Vagina (tissue), 2 donors: Measurements from ENCODE around the gene HOXD13. TPM values are rescaled to one million over a fixed set of nuclear protein-coding genes. Genes with fewer than 3 reads are reported as not detected.

Experiments used
- DNase-seq, 2 donors: peaks; one replicate each; pipeline ENCODE4 v3.0.0-alpha.2; 2017; ENCODE audit errors: extremely low spot score in 2 of 2
- H3K27ac ChIP-seq: fragments of 200-600 bp; sonication (generic); one replicate; pipeline ENCODE4 v1.5.1; 2019
- H3K27me3 ChIP-seq: fragments of 200-600 bp; sonication (generic); one replicate; pipeline ENCODE4 v1.5.1; 2019
- H3K36me3 ChIP-seq, 2 donors: fragments of 200-600 bp; sonication (generic); one replicate each; pipeline ENCODE4 v1.5.1; 2017 to 2019
- H3K4me1 ChIP-seq: fragments of 200-600 bp; sonication (generic); one replicate; pipeline ENCODE4 v1.5.1; 2019
- H3K4me3 ChIP-seq, 2 donors: fragments of 200-600 bp; sonication (generic); 1 replicate in 1 of 2; 2 replicates in 1 of 2; pipeline ENCODE4 v1.5.1; 2016 to 2019
- H3K9me3 ChIP-seq: fragments of 200-600 bp; sonication (generic); one replicate; pipeline ENCODE4 v1.5.1; 2019
- CTCF ChIP-seq, 3 experiments: fragments of 450-650 bp in 2 of 3; fragments of 200-600 bp in 1 of 3; sonication (generic) in 1 of 3; IDR thresholded peaks; one replicate each; pipeline ENCODE4 v1.5.1; 2017 to 2019; ENCODE audit warnings: antibody characterized with exemption in 3 of 3, mild to moderate bottlenecking in 2 of 3, moderate library complexity in 2 of 3
- POLR2A ChIP-seq, 2 donors: fragments of 450-650 bp; IDR thresholded peaks; one replicate each; pipeline ENCODE4 v1.6.1; 2017; ENCODE audit warnings: antibody characterized with exemption in 2 of 2, mild to moderate bottlenecking in 2 of 2, moderate library complexity in 2 of 2
- POLR2AphosphoS5 ChIP-seq, 2 donors: sonication (generic); formaldehyde crosslinking; IDR thresholded peaks; one replicate each; pipeline ENCODE4 v1.9.0; 2017; ENCODE audit warnings: antibody characterized with exemption in 2 of 2, mild to moderate bottlenecking in 2 of 2, low read depth in 1 of 2; ENCODE audit not compliant: insufficient read depth in 1 of 2
- intact Hi-C: fragments of 100-400 bp; cut with DNase I; formaldehyde crosslinking; loops from one replicate; pipeline ENCODE4 v1.15.1; 2023
- total RNA-seq: library from RNA; depleted of rRNA; stranded (reverse); fragments of >200 nt; gene quantifications from one replicate; pipeline ENCODE4 v1.2.3, GENCODE V29; 2016

HOXD13 gene
- total RNA-seq, 1 donor from 2014 or later: 15.7 TPM

DNA sequence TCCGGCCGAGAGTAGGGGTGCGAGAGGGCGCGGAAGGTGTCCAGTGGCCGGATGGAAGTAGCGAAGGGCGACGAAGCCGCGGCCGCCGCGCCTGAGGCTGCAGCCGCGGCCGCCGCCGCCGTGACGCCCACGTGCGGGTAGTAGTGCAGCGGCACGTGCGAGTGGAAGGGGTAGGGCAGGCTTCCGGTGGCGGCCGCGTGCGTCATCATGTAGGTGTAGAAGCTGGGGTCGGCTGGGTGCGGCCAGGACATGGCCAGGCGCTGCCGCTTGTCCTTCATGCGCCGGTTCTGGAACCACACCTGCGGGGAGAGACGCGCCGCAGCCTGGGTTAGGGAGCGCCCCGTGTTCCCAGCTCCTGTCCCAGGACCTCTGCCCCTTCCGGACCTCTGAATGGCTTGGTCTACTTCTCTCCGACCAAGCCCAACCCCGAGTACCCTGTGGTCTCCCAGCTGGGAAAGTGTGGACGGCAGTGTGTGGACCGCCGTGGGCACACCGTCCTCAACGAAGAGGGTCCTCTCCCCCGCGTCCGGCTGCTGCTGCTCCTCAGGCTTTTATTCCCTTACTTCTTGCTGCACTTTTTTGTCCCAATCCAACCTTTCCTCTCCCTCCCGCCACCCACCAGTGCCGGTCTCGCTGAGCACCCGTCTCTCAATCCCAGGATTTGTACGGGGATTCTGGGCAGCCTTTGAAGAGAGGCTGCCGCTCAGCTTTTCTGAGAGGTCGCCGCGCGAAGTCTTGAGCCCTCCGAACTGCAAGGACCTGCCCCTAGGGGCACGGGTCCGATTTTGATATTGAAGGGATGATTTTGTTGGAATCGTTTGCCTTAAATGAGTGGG lies 11.8 kb upstream of the HOXD13 start:
- intact Hi-C loops: loop anchor here (10.0 kb wide), 1 partner anchor 1746 kb away; the partner anchor contains the start of gene SP9
- peak overlapping the region; percentile 93 for H3K27ac ChIP-seq
- peak; percentile 72 to 87 for DNase-seq
- peaks cover 45% of the 10 kb centered on the region for H3K4me1 ChIP-seq
- H3K9me3 ChIP-seq: no peaks in the 10 kb centered on the region
- H3K36me3 ChIP-seq: no peaks in the 10 kb centered on the region
- TF ChIP-seq POLR2AphosphoS5 (IDR thresholded peaks at IDR 0.05; ENCODE audit: insufficient read depth in 1 of 2, low read depth in 1 of 2) (peak in 1 of 2 donors; percentile 80), CTCF (IDR thresholded peaks at IDR 0.05) (no peak), POLR2A (IDR thresholded peaks at IDR 0.05) (peak in 1 of 2 donors; percentile 44)
- H3K4me3 ChIP-seq: peak overlapping the region; percentile 49 to 52
- H3K27me3 ChIP-seq: peaks cover 9% of the 10 kb centered on the region

- TF ChIP-seq POLR2AphosphoS5 (IDR thresholded peaks at IDR 0.05; ENCODE audit: insufficient read depth in 1 of 2, low read depth in 1 of 2) (no peak), POLR2A (IDR thresholded peaks at IDR 0.05) (no peak), CTCF (IDR thresholded peaks at IDR 0.05) (no peak)
- no peak for DNase-seq
- H3K4me3 ChIP-seq: peak overlapping the region; percentile 49 to 52
- H3K4me1 ChIP-seq: peaks cover 51% of the 10 kb centered on the region
- H3K9me3 ChIP-seq: no peaks in the 10 kb centered on the region
- peak overlapping the region; percentile 93 for H3K27ac ChIP-seq
- no peaks in the 10 kb centered on the region for H3K36me3 ChIP-seq
- intact Hi-C loops: loop anchor here (10.0 kb wide), 1 partner anchor 1747 kb away; the partner anchor contains the start of gene SP9
- peaks cover 9% of the 10 kb centered on the region for H3K27me3 ChIP-seq
These were observed 11.1 kb upstream of the HOXD13 start for GRCh38 chr2:176081376-176081836.

GRCh38 chr2:176081837-176082524 lies 10.5 kb upstream of the HOXD13 start:
- Histone ChIP-seq H3K4me1 (peaks cover 55% of the 10 kb centered on the region), H3K27me3 (peaks cover 9% of the 10 kb centered on the region), H3K4me3 (peak overlapping the region; percentile 49 to 52), H3K9me3 (no peaks in the 10 kb centered on the region), H3K36me3 (no peaks in the 10 kb centered on the region), H3K27ac (peak overlapping the region; percentile 93)
- TF ChIP-seq POLR2A (IDR thresholded peaks at IDR 0.05) (no peak), POLR2AphosphoS5 (IDR thresholded peaks at IDR 0.05; ENCODE audit: insufficient read depth in 1 of 2, low read depth in 1 of 2) (peak in 1 of 2 donors; percentile 27)
- intact Hi-C loops: loop anchor here (10.0 kb wide), 1 partner anchor 1747 kb away; the partner anchor contains the start of gene SP9
- peak in 1 of 2 donors; percentile 84 for DNase-seq

- DNase-seq: no peak
- no peak for TF ChIP-seq POLR2A (IDR thresholded peaks at IDR 0.05)
- no peak for TF ChIP-seq POLR2AphosphoS5 (IDR thresholded peaks at IDR 0.05; ENCODE audit: insufficient read depth in 1 of 2, low read depth in 1 of 2)
- TF ChIP-seq CTCF (IDR thresholded peaks at IDR 0.05): no peak
- Histone ChIP-seq H3K4me3 (peak overlapping the region; percentile 49 to 52), H3K27ac (peak overlapping the region; percentile 93), H3K4me1 (peaks cover 55% of the 10 kb centered on the region), H3K9me3 (no peaks in the 10 kb centered on the region), H3K36me3 (no peaks in the 10 kb centered on the region), H3K27me3 (peaks cover 9% of the 10 kb centered on the region)
- intact Hi-C loops: loop anchor here (10.0 kb wide), 1 partner anchor 1748 kb away; the partner anchor contains the start of gene SP9
These were observed 10.0 kb upstream of the HOXD13 start for GRCh38 chr2:176082525-176082823.
